Right atrium auricular region (tissue), 2 donors: Measurements from ENCODE around the gene VWC2L. TPM values are rescaled to one million over a fixed set of nuclear protein-coding genes. Genes with fewer than 3 reads are reported as not detected.

Experiments used
- DNase-seq: peaks from one replicate; pipeline ENCODE4 v3.0.0-alpha.2; 2019; ENCODE audit warnings: low spot score
- H3K27ac ChIP-seq, 2 donors: fragments of 200-600 bp; sonication (generic); 1 replicate in 1 of 2; 2 replicates in 1 of 2; pipeline ENCODE4 v1.5.1; 2016 to 2019
- H3K27me3 ChIP-seq, 2 donors: fragments of 200-600 bp; sonication (generic); one replicate each; pipeline versions ENCODE4 v1.5.1 to v1.6.0; 2017 to 2019
- H3K36me3 ChIP-seq: fragments of 200-600 bp; sonication (generic); one replicate; pipeline ENCODE4 v1.5.1; 2016
- H3K4me1 ChIP-seq, 2 donors: fragments of 200-600 bp; sonication (generic); one replicate each; pipeline versions ENCODE4 v1.5.1 to v1.6.0; 2017 to 2019
- H3K4me3 ChIP-seq, 2 donors: fragments of 200-600 bp; sonication (generic); 1 replicate in 1 of 2; 2 replicates in 1 of 2; pipeline ENCODE4 v1.5.1; 2017 to 2019; ENCODE audit warnings: mild to moderate bottlenecking in 1 of 2, moderate library complexity in 1 of 2
- H3K9me3 ChIP-seq, 2 donors: fragments of 200-600 bp; sonication (generic); one replicate each; pipeline ENCODE4 v1.5.1; 2019
- total RNA-seq, 2 donors: library from RNA; depleted of rRNA; stranded (reverse); fragments of >200 nt; gene quantifications; one replicate each; pipeline ENCODE4 v1.1.0, GENCODE V29; 2016
- TF ChIP-seq, protein P1 (sequence below), 2 donors: fragments of 200-600 bp; sonication (generic); IDR thresholded peaks; one replicate each; pipeline ENCODE4 v1.5.1; 2019; ENCODE audit warnings: antibody characterized with exemption in 2 of 2

Gene VWC2L
- total RNA-seq, 2 donors from 2014 or later = not detected

DNA sequence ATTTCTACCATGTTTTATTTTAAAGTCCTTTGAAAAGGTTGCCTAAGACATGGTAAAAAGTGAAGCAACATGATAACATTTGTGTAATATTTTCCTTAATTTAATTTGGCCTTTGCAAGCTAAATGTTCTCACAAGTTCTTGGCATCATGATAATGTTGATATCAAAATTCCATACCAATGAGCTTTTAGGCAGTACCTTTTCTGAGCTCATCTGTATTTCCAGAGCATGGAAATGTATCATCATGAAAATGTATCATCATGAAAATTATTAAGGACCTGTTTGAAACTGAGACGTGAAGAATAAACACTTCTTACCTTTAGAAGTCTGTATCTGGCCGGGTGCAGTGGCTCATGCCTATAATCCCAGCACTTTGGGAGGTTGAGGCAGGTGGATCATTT is 73.8 kb downstream of the VWC2L start:
- Histone ChIP-seq H3K4me3 (no peak overlapping the region), H3K36me3 (no peaks in the 10 kb centered on the region), H3K27me3 (no peaks in the 10 kb centered on the region), H3K9me3 (no peaks in the 10 kb centered on the region), H3K4me1 (peaks cover 0 to 23% of the 10 kb centered on the region in 2 donors), H3K27ac (peak overlapping the region; percentile 48 to 88)
- TF ChIP-seq, protein P1, sequence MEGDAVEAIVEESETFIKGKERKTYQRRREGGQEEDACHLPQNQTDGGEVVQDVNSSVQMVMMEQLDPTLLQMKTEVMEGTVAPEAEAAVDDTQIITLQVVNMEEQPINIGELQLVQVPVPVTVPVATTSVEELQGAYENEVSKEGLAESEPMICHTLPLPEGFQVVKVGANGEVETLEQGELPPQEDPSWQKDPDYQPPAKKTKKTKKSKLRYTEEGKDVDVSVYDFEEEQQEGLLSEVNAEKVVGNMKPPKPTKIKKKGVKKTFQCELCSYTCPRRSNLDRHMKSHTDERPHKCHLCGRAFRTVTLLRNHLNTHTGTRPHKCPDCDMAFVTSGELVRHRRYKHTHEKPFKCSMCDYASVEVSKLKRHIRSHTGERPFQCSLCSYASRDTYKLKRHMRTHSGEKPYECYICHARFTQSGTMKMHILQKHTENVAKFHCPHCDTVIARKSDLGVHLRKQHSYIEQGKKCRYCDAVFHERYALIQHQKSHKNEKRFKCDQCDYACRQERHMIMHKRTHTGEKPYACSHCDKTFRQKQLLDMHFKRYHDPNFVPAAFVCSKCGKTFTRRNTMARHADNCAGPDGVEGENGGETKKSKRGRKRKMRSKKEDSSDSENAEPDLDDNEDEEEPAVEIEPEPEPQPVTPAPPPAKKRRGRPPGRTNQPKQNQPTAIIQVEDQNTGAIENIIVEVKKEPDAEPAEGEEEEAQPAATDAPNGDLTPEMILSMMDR (IDR thresholded peaks at IDR 0.05) = no peak
- DNase-seq = no peak

DNA sequence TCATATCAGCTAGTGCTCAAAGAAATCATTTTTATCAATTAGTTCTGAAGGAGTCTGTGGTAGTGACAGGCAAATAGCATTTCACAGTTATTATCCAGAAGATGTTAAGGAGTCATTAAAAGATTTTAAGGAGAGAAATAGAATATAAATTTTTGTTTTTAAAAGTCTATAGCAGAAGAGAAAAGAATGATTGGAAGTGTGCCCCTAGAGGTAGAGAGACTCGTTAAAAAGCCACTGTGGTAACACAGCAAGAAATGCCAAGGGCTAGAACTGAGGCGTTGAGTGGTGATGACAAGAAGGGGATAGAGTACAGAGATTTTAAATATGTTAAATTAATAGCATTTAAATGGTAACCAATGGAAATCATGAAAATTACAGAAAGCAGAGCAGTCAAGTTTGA is 78.3 kb downstream of the VWC2L start:
- no peak for DNase-seq
- H3K4me1 ChIP-seq = peaks cover 0 to 16% of the 10 kb centered on the region in 2 donors
- no peaks in the 10 kb centered on the region for H3K36me3 ChIP-seq
- H3K9me3 ChIP-seq = peaks cover 0 to 9% of the 10 kb centered on the region in 2 donors
- no peaks in the 10 kb centered on the region for H3K27me3 ChIP-seq
- peak overlapping the region; percentile 33 to 85 for H3K27ac ChIP-seq
- no peak overlapping the region for H3K4me3 ChIP-seq
- TF ChIP-seq, protein P1 (IDR thresholded peaks at IDR 0.05) = no peak

DNA sequence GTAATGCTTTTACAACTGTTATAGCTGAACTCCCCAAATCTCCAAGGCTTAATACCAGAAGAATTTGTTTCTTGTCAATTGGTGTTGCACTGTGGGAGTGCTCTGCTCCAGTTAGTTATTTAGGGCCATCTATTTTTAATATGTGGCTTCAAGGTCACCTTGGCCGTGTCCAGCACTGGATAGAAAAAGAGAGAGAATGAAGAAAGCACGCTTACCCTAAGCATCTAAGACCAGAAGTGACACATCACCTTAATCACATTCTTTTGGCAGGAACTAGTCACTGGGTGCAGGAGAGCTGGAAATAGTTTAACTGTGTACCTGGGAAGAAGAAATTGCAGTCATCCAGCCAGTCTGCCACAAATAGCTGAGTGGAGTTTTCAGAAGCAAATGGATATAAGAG is 78.8 kb downstream of the VWC2L start:
- peaks cover 0 to 9% of the 10 kb centered on the region in 2 donors for H3K9me3 ChIP-seq
- peaks cover 0 to 11% of the 10 kb centered on the region in 2 donors for H3K4me1 ChIP-seq
- no peaks in the 10 kb centered on the region for H3K36me3 ChIP-seq
- DNase-seq = no peak
- TF ChIP-seq, protein P1 (IDR thresholded peaks at IDR 0.05) = no peak
- H3K27ac ChIP-seq = peak overlapping the region; percentile 33 to 85
- no peak overlapping the region for H3K4me3 ChIP-seq
- H3K27me3 ChIP-seq = no peaks in the 10 kb centered on the region

DNA sequence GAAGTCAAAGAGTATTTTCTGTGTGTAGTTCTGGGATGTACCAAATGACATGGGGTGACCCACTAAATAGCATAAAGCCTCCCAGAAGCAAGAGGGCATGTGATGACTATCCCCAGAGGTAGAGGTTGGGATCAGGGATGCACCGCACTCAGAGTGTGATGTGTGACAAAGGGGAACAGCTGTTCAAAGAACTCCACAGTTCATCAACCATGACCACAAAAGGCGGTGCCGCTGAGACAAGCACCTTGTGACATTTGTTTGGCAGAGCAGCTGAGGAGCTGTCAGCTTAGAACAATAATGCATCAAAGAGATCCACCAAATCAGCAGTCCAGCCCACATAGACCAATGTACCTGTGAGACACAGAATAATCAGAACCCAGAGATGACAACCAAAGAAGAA is 81.3 kb downstream of the VWC2L start:
- Histone ChIP-seq H3K27ac (no peak overlapping the region), H3K4me3 (no peak overlapping the region), H3K4me1 (peaks cover 0 to 16% of the 10 kb centered on the region in 2 donors), H3K36me3 (no peaks in the 10 kb centered on the region), H3K9me3 (peaks cover 0 to 9% of the 10 kb centered on the region in 2 donors), H3K27me3 (no peaks in the 10 kb centered on the region)
- TF ChIP-seq, protein P1 (IDR thresholded peaks at IDR 0.05) = no peak
- DNase-seq = no peak

DNA sequence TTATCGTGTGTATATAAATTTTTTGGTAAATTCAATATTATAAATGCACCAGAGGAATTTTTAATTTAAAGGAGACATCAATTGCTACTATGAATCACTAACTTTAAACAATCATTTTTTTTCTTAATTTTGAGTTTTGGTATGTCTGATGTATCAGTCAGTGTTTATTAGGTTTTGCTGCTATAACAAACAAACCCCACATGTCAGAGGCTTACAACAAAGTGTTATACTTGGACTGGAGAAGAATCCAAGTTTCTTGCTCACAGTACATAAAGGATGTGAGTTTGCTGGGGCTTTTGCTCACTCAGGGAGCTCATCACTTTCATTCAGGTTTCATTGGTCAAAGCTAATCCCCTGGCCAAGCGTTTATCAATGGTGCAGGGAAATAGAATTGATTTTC is 81.8 kb downstream of the VWC2L start:
- peaks cover 0 to 9% of the 10 kb centered on the region in 2 donors for H3K9me3 ChIP-seq
- DNase-seq = no peak
- TF ChIP-seq, protein P1 (IDR thresholded peaks at IDR 0.05) = no peak
- peaks cover 0 to 21% of the 10 kb centered on the region in 2 donors for H3K4me1 ChIP-seq
- H3K4me3 ChIP-seq = no peak overlapping the region
- no peak overlapping the region for H3K27ac ChIP-seq
- H3K36me3 ChIP-seq = no peaks in the 10 kb centered on the region
- H3K27me3 ChIP-seq = no peaks in the 10 kb centered on the region

DNA sequence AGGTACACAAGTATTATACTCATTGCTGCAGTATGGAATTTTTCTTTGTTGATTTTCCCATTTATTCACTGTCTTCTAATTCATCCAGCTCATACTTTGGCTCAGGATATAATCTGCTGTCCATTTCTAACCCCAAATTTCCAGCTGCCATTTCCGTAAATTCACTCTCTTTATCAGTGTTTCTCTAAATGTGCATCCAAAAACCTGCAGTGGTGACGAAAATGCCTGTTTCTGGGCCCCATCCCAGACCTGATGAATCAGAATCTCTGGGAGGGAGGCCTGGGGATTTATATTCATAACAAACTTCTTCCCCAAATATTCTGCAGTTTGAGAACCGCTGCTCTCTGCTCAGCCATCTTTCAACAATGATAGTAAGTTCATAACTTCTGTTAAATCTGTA is 86.6 kb downstream of the VWC2L start:
- TF ChIP-seq, protein P1 (IDR thresholded peaks at IDR 0.05) = no peak
- H3K27ac ChIP-seq = peak overlapping the region in 1 of 2 donors; percentile 51
- peaks cover 0 to 13% of the 10 kb centered on the region in 2 donors for H3K4me1 ChIP-seq
- H3K4me3 ChIP-seq = no peak overlapping the region
- DNase-seq = no peak
- no peaks in the 10 kb centered on the region for H3K27me3 ChIP-seq
- H3K36me3 ChIP-seq = no peaks in the 10 kb centered on the region
- peaks cover 0 to 6% of the 10 kb centered on the region in 2 donors for H3K9me3 ChIP-seq
